GM19468 (cell line): ENCODE data around the gene CDS2.

ENCODE experiments used
- ATAC-seq: cut with Tn5 transposase; IDR thresholded peaks from one replicate; pipeline ENCODE4 v1.9.1; 2021; ENCODE audit warnings: mild to moderate bottlenecking, moderate library complexity, moderate number of reproducible peaks; ENCODE audit not compliant: unreplicated experiment; ENCODE audit errors: extremely low read depth

CDS2 gene

GRCh38 chr20:5149892-5150225 is 23.1 kb downstream of the CDS2 start:
- ATAC-seq = no peak

DNA sequence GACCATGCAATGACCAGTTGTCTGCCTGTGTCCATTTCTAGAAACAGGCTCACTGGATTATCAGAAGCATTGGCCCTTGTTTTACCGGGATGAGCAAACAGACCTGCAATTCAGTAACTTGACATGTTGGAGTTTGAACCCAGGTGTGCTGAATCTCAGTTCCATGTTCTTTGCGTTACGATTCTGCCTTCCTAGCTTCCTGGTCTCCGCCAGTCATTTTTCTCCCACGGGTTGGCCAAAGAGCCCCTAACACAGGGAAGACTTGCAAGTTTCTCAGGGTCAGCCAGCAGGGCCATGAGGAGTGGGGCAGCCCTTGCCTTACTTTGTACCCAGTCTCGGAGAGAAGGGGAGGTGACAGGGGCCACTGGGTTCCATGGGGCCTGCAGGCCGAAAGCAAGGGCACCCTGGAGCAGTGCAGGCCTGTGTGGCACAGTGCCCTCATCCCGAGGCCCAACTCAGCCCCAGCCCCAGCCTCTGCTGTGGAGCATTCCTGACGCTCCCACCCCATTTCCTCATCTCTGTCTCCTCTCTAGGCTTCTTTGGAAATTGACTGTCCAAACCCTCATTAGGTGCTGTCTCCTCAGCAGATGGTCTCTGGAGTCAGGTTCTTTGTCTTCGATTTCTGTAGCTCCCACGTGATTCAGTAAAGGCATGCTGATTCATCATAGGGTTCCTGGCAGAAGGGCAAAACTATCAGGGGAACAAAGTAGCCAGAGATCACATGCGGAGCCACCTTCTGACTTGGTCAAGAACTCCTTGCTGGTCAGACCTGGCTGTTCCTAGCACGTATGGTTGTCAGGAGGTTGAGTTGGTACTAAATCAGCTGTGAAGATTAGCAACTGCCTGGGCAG is 23.6 kb downstream of the CDS2 start:
- no peak for ATAC-seq

GRCh38 chr20:5153152-5153467 is 26.3 kb downstream of the CDS2 start:
- no peak for ATAC-seq

- ATAC-seq = no peak
Observed at GRCh38 chr20:5153612-5154542, 27.1 kb downstream of the CDS2 start.

GRCh38 chr20:5154543-5154925 is 27.7 kb downstream of the CDS2 start:
- no peak for ATAC-seq

DNA sequence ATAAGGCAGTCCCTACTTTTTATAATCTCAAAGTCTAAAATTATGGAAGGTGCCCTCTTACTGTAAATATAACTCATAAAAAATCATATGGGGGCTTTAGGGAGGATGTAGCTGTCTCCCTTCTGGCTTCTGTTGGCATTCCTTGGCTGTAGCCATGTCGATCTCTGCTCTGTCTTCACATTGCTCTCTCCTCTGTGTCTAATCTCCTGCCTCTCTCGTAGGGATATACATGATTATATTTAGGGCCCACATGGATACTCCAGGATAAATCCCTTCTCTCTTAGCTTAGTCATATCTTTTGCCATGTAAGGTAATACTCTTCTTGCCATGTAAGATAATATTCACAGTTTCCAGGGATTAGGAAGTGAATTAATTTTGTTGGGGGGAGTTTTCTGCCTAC is 28.6 kb downstream of the CDS2 start:
- ATAC-seq = no peak

- no peak for ATAC-seq
Observed at GRCh38 chr20:5156675-5157448, 30.1 kb downstream of the CDS2 start.

GRCh38 chr20:5159928-5160327 is 33.1 kb downstream of the CDS2 start:
- ATAC-seq = no peak

DNA sequence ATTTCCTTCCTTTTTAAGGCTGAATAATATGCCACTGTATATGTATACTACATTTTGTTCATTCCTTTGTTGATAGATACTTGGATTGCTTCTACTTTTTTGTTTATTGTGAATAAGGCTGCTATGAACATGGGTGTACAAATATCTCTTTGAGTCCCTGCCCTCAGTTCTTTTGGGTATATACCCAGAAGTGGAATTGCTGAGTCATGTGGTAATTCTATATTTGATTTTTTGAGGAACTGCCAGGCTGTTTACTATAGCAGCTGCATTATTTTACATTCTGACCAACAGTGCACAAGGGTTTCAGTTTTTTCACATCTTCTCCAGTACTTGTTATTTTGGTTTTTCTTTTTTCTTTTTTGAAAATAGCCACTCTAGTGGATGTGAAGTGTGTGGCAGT is 34.1 kb downstream of the CDS2 start:
- no peak for ATAC-seq

DNA sequence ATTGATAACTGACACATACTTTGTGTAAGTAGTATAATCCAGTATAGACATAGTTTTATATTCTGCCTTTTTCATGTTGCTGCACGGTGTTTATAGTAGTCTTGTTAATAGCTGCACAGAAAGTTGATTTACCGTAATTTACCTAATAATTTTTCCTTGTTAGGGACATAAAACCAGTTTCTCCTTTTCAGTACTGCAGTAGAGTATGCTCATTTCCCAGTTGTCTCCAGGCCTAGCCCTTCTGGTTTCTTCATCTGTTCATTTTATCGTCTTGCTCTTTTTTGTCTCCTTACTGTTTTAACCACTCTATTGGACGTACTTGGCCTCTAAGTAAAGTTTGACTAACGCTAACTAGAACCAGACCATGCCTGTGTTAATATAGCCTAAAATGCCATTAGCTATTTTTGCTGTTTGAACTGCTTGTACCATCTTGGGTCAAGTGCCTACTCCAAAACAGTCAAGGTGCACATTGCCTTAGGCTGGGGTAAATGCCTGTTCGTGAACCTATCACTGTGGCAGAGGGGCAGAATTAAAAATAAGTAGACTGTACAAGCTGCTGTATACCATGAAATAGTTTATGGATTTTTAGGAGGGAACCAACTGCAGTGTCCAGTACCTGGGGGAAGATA is 34.8 kb downstream of the CDS2 start:
- no peak for ATAC-seq

DNA sequence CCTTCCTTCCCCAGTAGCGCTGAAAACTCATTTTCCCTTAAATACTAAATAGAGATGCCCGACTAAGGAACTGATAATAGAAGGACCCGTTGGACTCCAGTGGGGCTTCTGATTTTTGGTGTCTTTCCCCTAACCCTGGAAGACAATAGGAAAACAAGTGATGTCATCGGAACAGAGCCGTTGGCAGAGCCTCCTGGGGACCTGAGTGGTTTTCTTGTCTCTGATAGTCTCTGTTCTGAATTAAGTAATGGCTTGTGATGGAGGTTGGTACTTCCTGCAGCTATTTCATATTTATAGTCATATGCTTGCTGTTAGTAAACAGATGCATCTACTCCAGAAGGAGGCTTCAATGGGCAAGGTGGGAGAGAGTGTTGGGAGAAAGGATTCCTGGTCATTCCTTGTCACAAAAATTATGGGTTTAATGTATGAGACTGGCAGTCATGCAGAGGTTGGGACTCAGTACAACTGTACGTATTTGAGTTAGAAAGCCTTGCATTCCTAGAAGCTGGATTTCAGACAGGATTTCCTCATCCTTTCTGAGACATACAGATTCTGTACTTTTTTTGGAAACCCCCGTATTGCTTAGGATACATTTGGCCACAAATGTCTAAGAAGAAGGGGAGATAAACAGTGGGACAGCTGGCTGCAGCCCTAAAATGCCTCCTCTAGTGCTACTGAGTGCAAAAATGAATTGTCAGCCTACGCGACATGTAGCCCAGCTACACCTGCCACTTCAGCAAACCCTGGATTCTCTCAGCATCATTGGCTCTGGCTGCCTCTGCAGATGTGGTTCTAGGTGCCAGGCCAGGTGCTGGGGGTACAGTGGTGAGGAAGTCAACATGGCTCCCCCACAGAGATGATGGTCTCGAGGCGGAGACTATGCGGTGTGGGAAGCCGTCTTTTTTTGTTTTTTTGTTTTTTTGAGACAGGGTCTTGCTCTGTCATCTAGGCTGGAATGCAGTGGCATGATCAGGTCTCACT is 38.1 kb downstream of the CDS2 start:
- no peak for ATAC-seq

DNA sequence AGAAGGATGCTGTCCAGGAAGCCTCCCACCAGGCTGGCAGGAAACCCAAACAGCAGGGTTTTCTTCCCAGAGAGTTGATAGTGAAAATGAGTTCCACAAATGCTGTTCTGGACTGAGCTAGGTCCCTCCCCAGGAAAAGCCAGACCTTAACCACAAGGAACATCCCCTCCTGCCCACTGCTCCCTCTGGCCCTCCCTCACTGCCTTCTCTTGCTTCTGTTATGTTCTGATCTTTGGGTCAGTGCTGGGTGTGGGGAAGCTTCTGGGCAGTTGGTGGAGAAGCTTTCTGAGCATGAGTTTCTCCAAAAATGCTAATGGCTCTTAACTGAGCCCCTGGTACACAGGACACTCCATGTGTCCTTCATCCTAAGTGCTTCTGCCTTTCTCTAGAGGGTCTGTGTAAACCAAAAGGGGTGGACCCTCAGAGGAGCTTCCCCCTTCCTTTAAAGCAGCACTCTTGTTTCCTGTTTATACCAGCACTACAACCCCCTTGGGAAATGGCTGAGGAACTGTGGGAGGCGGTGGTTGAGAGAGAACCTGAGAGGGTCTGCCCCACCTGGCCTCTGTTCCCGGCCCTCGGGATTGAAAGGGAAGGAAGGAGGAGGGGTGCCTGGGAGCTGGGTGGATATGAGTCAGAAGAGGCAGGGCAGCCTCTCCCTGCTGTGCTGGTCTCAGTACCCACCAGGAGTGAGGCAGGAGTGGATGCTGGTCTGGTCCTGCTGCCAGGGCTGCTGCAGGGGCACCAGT is 42.0 kb downstream of the CDS2 start:
- ATAC-seq = no peak

GRCh38 chr20:5170341-5170740 is 43.5 kb downstream of the CDS2 start:
- no peak for ATAC-seq

DNA sequence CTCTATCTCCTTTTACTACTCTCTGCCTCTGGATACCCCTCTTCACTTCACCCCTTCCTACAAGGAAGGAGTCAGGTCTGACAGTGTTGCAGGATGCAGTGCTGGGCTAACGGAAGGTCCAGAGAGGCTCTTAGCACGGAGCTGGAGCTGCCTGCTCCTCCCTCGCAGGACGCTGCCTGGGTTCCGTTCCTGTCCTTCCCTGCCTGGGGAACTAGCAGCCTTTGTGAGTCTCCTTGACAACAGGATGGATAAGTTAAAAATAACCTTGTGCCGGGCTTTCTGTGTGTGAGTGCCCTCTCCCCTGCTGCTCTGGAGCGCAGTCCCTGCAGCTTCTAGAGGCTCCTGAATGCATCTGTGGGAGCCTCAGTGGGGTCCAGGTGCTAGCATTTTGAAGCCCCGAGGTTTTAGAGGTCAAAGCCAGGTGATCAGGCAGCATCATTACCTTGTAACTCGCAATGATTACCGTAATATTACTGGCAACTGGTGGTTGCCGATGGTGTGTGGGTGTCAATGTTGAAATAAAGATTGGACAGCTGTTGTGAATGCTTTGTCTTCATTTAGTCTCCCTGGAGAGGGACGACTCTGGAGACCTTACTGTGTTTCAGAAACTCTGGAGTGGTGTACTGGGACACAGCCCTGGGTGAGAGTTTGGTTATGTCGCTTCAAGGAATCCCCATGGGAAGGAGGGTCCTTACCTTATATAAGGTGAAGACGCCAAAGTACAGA is 44.4 kb downstream of the CDS2 start:
- ATAC-seq = no peak

- ATAC-seq = no peak
Observed at GRCh38 chr20:5171790-5172164, 45.0 kb downstream of the CDS2 start.

GRCh38 chr20:5172167-5172601 is 45.4 kb downstream of the CDS2 start:
- no peak for ATAC-seq

DNA sequence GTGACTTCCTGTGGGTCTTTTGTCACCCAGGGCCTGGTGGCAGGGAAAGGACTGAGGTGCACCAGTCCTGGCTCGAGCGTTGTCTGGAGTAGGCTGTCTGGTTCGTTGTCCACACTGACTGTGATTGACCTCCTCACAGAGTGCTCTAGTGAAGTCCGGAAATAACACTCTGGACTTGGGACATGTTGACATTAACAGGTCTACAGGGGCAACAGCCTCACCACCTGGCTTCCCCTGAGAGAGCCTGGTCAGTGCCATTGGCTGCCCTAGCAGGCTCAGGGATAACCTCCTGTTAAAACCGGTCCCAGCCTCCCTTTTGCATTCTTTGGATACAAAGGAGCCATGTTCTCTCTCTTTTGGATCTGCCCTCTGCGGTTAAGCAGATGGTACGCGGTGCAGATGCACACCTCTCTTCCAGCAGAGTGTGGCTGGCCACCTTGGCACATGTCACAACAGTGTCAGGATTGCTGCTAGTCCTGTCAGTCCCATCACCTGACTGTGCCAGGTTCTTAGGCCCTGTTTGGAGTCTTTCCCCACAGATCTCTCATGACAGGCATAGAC is 46.2 kb downstream of the CDS2 start:
- ATAC-seq = no peak

DNA sequence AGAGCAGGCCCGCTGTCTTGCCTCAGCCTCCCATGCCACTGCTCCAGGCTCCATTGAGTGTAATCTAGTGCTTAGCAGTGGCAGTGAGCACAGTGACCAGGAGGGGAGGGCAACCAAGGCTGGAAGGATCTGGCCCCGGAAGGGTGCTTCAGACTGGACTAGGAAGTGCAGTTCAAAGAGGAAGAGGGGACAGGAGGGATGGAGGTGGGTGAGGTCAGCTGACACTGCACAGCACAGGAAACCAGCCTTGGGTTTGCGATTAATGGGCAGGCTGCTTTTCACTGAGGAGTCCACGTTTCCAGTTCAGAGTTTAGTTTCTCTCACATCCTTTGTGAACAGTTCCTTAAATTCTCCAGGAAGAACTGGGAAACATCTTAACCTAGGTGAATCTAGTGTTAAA is 46.9 kb downstream of the CDS2 start:
- no peak for ATAC-seq
